Loucy (cell line): ENCODE data around the gene MMP13.

Source experiments
- EZH2phosphoT487 ChIP-seq: fragments of 200-600 bp; IDR thresholded peaks from 2 replicates; pipeline ENCODE4 v1.6.1; 2018; ENCODE audit warnings: antibody characterized with exemption, mild to moderate bottlenecking, moderate library complexity, borderline replicate concordance
- TF ChIP-seq, protein P1 (sequence below): fragments of 200-600 bp; sonication (generic); conservative IDR thresholded peaks from 2 replicates; pipeline ENCODE4 v1.5.1; 2014; ENCODE audit warnings: mild to moderate bottlenecking, antibody characterized with exemption, low read length

DNA sequence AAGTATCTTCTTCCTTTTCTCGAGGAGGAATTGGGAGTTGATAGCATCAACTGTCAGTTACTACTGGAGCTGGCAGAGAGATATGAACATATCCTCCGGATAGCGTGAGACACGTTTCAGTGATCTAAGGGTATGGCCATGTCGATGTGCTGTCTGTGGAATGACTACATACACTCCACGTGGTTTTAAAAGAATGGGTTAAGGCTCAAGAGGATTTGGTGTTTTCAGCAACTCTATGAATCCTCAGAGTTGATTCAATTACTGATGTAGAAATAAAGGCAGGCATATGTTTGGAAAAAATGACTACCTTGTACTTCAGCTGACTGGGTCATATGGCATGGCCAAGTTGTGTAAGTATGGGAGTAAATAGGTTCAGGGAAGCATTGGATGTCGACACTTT lies 22.9 kb downstream of the MMP13 start:
- TF ChIP-seq, protein P1, sequence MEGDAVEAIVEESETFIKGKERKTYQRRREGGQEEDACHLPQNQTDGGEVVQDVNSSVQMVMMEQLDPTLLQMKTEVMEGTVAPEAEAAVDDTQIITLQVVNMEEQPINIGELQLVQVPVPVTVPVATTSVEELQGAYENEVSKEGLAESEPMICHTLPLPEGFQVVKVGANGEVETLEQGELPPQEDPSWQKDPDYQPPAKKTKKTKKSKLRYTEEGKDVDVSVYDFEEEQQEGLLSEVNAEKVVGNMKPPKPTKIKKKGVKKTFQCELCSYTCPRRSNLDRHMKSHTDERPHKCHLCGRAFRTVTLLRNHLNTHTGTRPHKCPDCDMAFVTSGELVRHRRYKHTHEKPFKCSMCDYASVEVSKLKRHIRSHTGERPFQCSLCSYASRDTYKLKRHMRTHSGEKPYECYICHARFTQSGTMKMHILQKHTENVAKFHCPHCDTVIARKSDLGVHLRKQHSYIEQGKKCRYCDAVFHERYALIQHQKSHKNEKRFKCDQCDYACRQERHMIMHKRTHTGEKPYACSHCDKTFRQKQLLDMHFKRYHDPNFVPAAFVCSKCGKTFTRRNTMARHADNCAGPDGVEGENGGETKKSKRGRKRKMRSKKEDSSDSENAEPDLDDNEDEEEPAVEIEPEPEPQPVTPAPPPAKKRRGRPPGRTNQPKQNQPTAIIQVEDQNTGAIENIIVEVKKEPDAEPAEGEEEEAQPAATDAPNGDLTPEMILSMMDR: no peak
- TF ChIP-seq EZH2phosphoT487: no peak
